ENCODE measurements around the gene P3H4. TPM values are rescaled to one million over a fixed set of nuclear protein-coding genes. Genes with fewer than 3 reads are reported as not detected.
"Not testable (repeated sequence)": the region's sequence is repeated elsewhere in the genome, so short reads cannot be mapped to it uniquely, and the experiment has no call there.

Gene P3H4
- total RNA-seq, 2 experiments from 2014 or later: 2.2 TPM; not detected in 1

- intact Hi-C loops (cut with micrococcal nuclease; ENCODE audit: unreplicated experiment); POLR2A ChIA-PET; H3K36me3 ChIP-seq (ENCODE audit: insufficient read depth, low read length); BruUV-seq (replicated peaks); DNase-seq (ENCODE audit: low spot score); H3K27ac ChIP-seq (ENCODE audit: low read depth, low read length, poor library complexity, severe bottlenecking); H4K20me1 ChIP-seq (ENCODE audit: insufficient read depth, low read length); H3K4me3 ChIP-seq (ENCODE audit: low read depth, low read length, poor library complexity, severe bottlenecking); H3K9me2 ChIP-seq (ENCODE audit: insufficient read depth, low read length); H3K4me2 ChIP-seq (ENCODE audit: low read length); CTCF ChIA-PET (ENCODE audit: unreplicated experiment); H3K9me3 ChIP-seq (ENCODE audit: low read length); H2AFZ ChIP-seq (ENCODE audit: low read length); H3K4me1 ChIP-seq (ENCODE audit: insufficient read depth, low read length, poor library complexity, severe bottlenecking); H3K79me2 ChIP-seq (ENCODE audit: insufficient read depth, low read depth, low read length): not testable (repeated sequence)
Observed at GRCh38 chr17:41839448-41839847, 27.7 kb upstream of the P3H4 start.

- H3K4me3 ChIP-seq (ENCODE audit: low read depth, low read length, poor library complexity, severe bottlenecking): no peak within 1 kb of the TSS
- POLR2A ChIA-PET: interaction anchor here (0.6 to 0.7 kb wide), 3 partner anchors 16 to 296 kb away, joined by 3 to 5 read pairs (median 4); partner anchors contain the start of gene KLHL11
Observed at GRCh38 chr17:41837761-41838538, 26.2 kb upstream of the P3H4 start, which contains the start of gene KLHL10. KLHL10 (plus strand) TSS chr17:41837825; CDS start chr17:41837933, 108 bp downstream.

DNA sequence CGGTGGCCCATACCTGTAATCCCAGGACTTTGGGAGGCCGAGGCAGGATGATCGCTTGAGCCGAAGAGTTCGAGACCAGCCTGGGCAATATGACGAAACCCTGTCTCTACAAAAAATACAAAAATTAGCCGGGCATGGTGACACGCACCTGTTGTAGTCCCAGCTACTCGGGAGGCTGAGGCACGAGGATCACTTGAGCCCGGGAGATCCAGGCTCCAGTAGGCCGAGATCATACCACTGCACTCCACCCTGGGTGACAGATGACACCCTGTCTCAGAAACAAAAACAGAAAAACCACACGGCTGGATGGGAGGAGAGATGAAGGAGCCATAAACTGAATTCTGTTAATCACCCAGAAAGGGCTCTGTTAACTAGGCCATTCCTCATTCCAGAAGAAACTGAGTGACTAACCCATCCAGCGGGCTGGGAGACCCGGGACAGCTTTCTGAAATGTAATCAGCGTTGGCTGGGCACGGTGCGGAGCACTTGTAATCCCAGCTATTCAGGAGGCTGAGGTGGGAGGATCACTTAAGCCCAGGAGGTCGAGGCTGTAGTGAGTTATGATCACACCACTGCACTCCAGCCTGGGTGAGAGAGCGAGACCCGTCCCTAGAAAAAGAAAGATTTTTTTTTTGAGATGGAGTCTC is 24.9 kb upstream of the P3H4 start:
- ChIA-PET POLR2A (no interaction called here), CTCF (ENCODE audit: unreplicated experiment) (no interaction called here)
- no peaks in the 10 kb centered on the region for H3K36me3 ChIP-seq (ENCODE audit: insufficient read depth, low read length)

More at GRCh38 chr17:41837761-41838538, 26.2 kb upstream of the P3H4 start, which contains the start of gene KLHL10:
- TF ChIP-seq, protein P1, sequence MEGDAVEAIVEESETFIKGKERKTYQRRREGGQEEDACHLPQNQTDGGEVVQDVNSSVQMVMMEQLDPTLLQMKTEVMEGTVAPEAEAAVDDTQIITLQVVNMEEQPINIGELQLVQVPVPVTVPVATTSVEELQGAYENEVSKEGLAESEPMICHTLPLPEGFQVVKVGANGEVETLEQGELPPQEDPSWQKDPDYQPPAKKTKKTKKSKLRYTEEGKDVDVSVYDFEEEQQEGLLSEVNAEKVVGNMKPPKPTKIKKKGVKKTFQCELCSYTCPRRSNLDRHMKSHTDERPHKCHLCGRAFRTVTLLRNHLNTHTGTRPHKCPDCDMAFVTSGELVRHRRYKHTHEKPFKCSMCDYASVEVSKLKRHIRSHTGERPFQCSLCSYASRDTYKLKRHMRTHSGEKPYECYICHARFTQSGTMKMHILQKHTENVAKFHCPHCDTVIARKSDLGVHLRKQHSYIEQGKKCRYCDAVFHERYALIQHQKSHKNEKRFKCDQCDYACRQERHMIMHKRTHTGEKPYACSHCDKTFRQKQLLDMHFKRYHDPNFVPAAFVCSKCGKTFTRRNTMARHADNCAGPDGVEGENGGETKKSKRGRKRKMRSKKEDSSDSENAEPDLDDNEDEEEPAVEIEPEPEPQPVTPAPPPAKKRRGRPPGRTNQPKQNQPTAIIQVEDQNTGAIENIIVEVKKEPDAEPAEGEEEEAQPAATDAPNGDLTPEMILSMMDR (conservative IDR thresholded peaks at IDR 0.05; ENCODE audit: low read length): no peak
- no peak for TF ChIP-seq EZH2phosphoT487 (IDR thresholded peaks at IDR 0.05; ENCODE audit: borderline replicate concordance, low read depth, low read length)
- no peak for DNase-seq (ENCODE audit: low spot score)
- Histone ChIP-seq H3K27ac (ENCODE audit: low read depth, low read length, poor library complexity, severe bottlenecking) (no peak within 1 kb of the TSS), H3K4me2 (ENCODE audit: low read length) (no peak within 1 kb of the TSS; the same call in 1 of the 2 replicates), H3K36me3 (ENCODE audit: insufficient read depth, low read length) (no peaks in the 10 kb centered on the region), H3K9me3 (ENCODE audit: low read length) (no peaks in the 10 kb centered on the region), H3K79me2 (ENCODE audit: insufficient read depth, low read depth, low read length) (no peaks in the 10 kb centered on the region), H2AFZ (ENCODE audit: low read length) (no peak within 1 kb of the TSS), H4K20me1 (ENCODE audit: insufficient read depth, low read length) (no peaks in the 10 kb centered on the region), H3K4me1 (ENCODE audit: insufficient read depth, low read length, poor library complexity, severe bottlenecking) (no peaks in the 10 kb centered on the region), H3K9me2 (ENCODE audit: insufficient read depth, low read length) (no peaks in the 10 kb centered on the region)
- no TSS peak for BruUV-seq (replicated peaks)
- CTCF ChIA-PET (ENCODE audit: unreplicated experiment): no interaction called here
- intact Hi-C loops (cut with micrococcal nuclease; ENCODE audit: unreplicated experiment): no loop called here

More for the DNA sequence above, 24.9 kb upstream of the P3H4 start:
- Histone ChIP-seq H3K4me2 (ENCODE audit: low read length) (peak overlapping the region; percentile 29; the same call in 1 of the 2 replicates), H3K9me3 (ENCODE audit: low read length) (no peaks in the 10 kb centered on the region), H4K20me1 (ENCODE audit: insufficient read depth, low read length) (no peaks in the 10 kb centered on the region), H3K9me2 (ENCODE audit: insufficient read depth, low read length) (no peaks in the 10 kb centered on the region), H3K4me3 (ENCODE audit: low read depth, low read length, poor library complexity, severe bottlenecking) (no peak overlapping the region), H3K79me2 (ENCODE audit: insufficient read depth, low read depth, low read length) (no peaks in the 10 kb centered on the region), H3K4me1 (ENCODE audit: insufficient read depth, low read length, poor library complexity, severe bottlenecking) (no peaks in the 10 kb centered on the region), H3K27ac (ENCODE audit: low read depth, low read length, poor library complexity, severe bottlenecking) (no peak overlapping the region), H2AFZ (ENCODE audit: low read length) (no peak overlapping the region)
- intact Hi-C loops (cut with micrococcal nuclease; ENCODE audit: unreplicated experiment): no loop called here
- DNase-seq (ENCODE audit: low spot score): no peak
- no TSS peak for BruUV-seq (replicated peaks)
- TF ChIP-seq, protein P1 (conservative IDR thresholded peaks at IDR 0.05; ENCODE audit: low read length): no peak
- TF ChIP-seq EZH2phosphoT487 (IDR thresholded peaks at IDR 0.05; ENCODE audit: borderline replicate concordance, low read depth, low read length): no peak

All from OCI-LY7 (cell line).